ENCODE results near the gene EXO1.

Gene EXO1

DNA sequence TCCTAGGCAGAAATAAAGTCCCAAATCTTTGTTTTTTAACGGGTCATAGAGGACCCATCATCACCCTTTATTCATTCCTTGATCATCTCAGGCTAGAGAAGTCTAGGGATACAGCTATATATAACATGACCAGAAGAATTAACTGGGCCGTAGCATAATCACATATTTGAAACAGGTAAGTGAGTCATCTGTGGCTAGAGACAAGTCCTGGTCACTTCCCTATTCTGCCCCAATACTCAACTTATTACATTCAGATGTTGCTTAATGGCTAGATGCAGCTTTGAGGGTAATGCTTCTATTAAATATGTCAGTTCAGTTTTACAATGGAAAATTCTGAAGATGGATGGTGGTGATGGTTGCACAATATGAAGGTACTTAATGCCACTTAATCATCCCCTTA lies 47.0 kb downstream of the EXO1 start:
- no peak for DNase-seq

DNA sequence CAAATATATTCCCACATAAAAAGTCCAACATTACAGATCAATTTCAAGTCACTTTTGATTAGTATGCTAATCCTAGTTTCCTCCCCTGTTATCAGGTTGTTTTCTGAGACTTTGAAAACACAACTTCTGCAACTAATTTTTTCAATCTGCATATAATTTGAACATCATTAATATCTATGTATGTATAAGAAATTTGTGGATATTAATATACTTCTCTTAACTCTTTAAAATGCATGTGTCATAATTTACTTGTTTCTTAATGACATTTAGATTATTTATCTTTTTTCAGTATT lies 48.6 kb downstream of the EXO1 start:
- DNase-seq, result no peak

DNA sequence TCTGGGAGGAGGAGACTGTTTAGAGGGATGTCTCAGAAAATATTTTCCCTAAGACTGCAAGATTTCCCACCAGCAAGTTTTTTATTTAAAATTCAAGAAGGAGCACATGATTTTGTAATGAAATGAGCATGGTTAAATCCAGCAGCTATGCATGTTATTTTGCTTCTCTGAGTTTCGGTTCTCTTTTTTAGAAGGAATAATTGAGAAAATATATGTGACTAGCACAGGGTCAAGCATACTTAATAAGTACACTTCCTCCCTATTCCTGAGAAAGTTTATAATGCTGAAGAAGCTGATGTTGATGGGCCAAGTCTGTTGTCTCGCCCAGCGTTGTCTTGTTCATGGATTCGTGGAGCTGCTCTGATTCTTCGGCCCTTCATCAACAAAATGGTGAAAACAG lies 51.2 kb downstream of the EXO1 start:
- DNase-seq, result no peak

DNA sequence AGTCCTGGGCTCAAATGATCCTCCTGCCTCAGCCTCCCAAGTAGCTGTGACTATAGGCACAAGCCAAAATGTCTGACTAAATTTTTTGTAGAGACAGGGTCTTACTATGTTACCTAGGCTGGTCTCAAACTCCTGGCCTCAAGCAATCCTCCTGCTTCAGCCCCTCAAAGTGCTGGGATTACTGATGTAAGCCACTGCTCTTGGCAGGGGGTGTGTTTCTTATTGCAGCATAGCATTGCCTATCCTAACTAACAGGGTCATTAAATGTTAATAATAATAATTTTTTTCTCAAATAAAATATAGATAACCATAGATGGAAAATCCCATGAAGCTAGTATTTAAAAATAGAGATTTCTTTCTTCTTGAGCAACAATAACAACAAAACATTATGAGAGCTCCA lies 52.4 kb downstream of the EXO1 start:
- no peak for DNase-seq

DNA sequence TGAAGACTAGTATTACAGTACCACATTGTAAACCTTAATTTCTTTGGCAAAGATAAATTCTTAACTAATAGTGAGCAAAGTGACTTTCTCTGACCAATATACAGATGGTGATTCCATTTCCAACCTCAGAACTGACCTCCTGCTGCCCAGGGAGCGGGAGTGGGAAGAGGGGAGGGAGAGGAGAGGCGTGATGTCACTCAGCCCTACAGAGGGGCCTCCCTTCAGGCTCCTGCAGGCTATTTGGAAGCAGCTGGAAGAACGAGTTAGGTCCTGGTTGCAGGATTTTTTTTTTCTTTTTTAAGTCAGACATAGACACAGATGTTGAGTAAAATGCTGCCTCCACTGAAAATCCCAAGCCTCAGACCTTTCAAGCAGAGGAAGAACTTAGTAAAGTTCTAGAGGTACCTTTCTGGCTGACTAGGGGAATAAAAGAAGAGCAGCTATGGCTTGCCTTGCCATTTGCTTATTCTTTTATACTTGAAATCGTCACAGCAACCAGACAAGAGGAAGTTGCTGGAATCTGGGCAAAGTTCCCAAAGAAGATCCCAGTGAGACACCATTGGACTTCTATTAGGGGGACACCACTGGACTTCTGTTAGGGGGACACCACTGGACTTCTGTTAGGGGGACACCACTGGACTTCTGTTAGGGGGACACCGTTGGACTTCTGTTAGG lies 54.5 kb downstream of the EXO1 start:
- DNase-seq, result no peak

DNA sequence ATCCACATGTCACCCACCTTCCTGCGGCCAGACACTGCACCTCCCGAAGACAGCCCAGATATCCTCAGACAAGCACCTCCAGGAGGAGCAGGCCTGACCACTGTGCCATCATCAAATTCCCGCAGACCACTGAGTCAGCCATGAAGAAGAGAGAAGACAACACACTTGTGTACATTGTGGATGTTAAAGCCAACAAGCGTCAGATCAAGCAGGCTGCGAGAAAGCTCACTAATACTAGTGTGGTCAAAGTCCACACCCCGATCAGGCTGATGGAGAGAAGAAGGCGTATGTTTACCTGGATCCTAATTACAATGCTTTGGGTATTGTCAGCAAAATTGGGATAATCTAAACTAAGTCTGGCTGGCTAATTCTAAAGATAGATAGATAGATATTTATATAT lies 68.2 kb downstream of the EXO1 start:
- DNase-seq, result no peak

DNA sequence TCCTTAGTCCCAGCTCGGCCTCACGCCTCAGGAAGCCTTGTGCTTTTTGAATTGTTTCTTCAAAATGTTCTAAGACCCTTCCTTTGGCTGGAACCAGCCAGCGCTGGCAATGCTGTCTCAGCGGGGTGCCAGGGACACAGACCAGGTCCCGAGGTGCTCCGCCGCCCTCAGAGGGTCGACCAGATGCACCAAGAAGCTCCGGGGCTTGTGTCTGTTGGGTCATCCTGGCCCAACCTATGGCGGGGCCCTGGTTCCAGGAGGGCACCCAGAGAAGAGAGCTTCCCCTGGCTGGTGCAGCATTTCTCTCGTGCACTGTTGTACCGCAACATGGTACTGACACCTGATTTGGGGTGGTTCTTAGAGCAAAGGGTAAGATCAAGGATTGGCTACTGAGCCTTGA lies 69.5 kb downstream of the EXO1 start:
- no peak for DNase-seq

DNA sequence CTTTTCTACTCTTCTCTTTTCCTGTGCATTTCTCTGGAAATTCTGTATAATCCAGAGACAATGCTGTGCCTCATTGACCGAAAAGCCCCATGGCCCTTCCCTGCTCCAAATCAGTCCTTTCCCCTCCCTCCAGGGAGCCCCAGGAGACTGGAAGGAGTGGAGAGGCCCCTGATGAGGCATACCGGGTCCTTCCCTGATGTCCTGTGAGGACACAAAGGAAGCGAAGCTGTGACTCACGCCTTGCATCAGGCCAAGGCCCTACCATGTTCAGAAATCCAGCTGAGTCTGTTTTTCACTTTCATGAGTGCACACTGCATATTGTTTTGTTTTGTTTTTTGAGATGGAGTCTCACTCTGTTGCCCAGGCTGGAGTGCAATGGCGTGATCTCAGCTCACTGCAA lies 70.9 kb downstream of the EXO1 start:
- no peak for DNase-seq

DNA sequence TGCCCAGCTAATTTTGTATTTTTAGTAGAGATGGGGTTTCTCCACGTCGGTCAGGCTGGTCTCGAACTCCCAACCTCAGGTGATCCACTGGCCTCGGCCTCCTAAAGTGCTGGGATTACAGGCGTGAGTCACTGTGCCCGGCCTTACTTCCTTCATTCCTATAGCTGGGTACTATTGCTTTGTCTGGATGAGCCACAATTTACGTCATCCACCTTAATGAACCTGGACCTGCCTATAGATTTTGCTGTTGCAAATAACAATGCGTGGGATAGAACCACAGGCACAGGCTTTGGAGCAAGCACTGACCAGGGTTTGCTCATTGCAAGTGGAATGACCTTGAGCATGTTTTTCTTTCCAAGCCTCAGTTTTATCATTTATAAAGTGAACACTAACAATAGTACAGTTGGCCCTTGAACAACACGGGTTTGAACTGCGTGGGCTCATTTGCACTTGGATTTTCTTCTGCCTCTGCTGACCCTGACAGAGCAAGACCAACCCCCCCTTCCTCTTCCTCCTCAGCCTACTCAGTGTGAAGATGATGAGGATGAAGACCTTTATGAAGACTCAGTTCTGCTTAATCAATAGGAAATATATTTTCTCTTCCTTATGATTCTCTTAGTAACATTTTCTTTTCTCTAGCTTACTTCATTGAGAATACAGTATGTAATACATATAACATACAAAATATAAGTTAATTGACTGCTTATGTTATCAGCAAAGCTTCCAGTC lies 76.2 kb downstream of the EXO1 start:
- DNase-seq, result no peak

DNA sequence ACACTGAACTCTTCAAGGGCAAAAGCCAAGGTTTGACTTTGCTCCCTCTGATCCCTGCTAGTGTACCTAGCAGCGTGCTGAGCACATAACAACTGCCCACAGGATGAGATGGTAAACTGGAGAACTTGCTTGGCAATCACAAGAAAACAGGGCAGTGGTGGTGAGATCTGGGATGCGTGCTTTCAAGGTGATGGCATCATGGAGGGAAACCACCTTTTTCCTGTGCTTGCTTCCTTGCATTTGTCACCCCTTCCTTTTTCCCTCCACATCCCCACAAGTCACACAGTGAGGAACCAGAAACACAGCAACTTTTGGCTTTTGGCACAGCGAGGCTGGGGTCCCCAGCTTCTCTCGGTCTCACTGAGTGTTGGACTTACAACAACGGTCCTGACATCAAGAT lies 78.1 kb downstream of the EXO1 start:
- peak; percentile 5 for DNase-seq

DNA sequence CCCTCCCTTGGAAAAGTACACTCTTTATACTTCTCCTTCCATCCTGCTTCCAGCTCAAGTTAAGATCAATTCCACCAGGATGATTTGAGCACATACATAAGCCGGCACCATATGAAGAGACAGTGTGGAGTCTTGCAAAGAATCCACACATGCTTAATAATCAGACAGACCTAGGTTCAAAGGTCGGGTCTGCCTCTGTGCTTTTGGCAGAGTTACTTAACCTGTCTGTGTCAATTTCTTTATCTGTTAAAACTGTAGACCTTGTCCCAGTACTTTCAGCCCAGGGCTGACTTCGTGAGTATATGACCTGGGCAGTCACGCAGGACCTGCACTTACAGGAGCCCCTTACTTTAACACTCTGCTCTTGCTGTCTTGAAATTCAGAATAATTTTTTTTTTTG lies 79.3 kb downstream of the EXO1 start:
- DNase-seq, result no peak

DNA sequence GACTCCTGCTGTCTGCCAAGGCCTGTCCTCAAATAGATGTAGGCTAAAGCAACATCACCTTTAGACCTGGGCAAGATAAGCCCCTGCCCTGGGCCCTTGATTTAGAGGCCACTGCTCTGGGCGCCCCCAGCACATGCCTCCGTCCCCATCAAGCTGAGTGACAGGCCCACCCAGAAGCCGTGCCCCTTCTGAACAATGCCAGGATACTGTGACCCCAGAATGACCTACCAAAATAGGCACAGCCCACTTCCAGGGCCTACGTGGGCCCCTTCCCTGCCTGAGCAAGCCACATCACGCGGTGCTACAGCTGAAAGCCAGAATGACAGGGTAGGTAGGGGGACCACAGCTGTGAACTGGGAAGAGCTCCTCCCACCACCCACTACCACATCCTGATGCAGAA lies 84.8 kb downstream of the EXO1 start:
- DNase-seq, result no peak

DNA sequence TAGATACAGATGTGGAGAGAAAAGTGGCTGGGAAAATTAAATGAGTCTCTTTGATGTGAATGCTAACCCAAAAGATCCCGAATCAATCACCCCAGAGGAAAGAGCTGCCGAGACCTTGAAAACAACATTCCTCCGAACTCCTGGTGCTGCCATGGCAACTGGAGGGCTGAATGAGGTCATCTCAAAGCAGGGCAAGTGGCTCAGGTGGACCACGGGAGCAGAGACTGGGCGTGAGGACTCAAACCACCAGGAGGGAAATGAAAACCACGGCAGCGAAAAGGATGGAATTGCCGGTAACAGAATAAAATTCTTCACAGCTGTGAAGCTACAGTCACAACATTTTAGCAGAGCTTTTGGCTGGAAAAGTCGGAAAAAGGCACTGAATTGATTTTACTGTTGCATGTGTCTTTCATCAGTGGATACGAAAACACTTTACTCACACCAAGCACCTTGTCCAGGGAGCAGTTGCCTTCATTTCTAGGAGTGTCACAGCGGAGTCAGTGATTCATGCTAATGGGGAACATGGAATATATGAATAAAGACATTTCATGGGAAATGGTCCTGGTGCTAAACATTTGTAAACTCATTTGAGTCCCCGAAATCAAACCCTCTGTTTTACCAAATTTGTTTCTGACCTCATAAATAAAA lies 86.3 kb downstream of the EXO1 start:
- no peak for DNase-seq

DNA sequence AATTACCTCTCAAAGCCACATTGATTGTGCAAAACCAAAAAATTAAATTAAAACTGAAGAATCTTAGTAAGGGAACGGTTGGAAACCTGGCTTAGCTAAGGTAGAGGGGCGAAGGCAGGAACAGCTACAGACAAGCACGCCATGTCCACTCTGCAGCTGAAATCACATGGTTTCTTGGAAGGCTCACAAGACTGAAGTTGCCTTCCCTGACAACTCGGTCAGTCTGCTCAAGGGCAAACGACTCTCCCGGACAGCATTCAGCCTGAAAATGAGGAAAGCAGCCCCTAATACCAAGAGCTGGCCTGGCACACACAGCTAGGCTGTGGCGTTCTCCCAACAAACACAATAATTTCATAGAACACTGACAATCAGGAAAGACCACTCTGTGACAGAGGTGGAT lies 86.9 kb downstream of the EXO1 start:
- no peak for DNase-seq
